Activated naive CD4-positive, alpha-beta T cell (primary cell): ENCODE results near the gene SLTM.
"Not testable (repeated sequence)": the region's sequence is repeated elsewhere in the genome, so short reads cannot be mapped to it uniquely, and the experiment has no call there.

Experiments
- DNase-seq, 4 experiments: peaks; one replicate each; lab custom pipeline; 2025; lab: John Stamatoyannopoulos, UW

Gene SLTM

DNA sequence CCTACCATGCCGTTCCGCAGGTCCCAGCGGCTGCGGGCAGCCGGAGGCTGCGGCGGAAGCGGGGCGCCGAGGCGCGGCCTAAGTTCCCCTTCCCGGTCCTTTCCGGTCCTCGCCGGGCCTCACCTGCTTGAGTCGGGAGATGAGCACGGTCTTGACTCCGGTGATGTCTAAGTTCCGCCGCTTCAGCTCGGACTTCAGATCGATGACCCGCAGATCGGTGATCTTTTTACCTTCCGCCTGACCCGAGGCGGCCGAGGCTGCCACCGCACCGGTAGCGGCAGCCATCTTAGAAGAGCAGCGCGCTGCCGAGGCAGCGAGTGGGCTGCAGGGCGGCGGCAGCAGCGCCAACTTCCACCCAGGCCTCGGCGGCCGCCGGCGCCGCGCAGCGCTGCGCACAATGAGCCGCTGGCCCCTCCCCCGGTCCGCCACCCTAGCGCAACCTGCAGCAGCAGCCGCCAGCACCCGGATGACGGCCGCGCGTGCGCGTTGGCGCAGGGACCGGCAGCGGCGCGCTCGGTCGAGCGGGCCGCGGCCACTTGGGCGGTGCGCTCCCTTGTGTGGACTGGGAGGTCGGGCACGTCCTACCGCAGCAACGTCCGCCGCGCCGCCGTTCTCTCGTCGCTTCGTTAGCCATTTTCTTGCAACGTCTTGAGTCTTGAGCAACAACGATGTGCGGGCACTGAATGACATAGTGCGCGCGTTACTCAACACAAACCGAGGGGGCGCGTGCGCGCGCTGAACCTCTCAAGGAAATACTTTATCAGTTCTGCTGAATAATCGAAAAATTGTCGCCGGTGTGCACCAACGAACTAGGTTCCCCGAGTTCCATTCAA lies at the start of gene SLTM:
TSS of gene SLTM (minus strand) at position 399 of the 833 bp plus-strand sequence. CDS start at position 285, 114 bp downstream.
- DNase-seq: peak; percentile 87 to 94 (median 90)

GRCh38 chr15:58983261-58983660 lies 49.8 kb upstream of the SLTM start:
- no peak for DNase-seq

DNA sequence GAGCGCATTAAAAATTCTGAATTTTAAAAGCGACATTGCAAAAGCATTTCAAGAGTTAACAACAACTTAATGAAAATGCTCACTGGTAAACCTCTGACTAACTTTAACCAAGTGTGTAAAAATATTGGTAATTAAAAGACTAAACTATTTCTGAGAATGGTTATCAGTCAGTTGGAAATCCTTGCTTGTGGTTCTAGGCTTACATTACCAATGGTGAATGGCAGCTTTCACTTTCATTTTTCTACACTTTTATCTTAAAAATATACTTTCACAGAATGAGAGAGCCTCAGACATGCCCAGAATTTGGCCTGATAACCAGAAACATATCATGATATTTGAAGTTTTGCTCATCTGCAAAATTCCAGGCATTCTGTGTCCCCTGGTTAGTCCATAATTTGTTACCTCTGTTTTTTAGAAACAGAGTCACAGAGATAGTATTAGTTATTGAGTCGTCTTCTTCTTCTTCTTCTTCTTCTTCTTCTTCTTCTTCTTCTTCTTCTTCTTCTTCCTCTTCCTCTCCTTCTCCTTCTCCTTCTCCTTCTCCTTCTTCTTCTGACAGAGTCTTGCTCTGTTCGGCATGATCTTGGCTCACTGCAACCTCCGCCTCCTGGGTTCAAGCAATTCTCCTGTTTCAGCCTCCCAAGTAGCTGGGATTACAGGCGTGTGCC lies 48.5 kb upstream of the SLTM start:
- no peak for DNase-seq

DNA sequence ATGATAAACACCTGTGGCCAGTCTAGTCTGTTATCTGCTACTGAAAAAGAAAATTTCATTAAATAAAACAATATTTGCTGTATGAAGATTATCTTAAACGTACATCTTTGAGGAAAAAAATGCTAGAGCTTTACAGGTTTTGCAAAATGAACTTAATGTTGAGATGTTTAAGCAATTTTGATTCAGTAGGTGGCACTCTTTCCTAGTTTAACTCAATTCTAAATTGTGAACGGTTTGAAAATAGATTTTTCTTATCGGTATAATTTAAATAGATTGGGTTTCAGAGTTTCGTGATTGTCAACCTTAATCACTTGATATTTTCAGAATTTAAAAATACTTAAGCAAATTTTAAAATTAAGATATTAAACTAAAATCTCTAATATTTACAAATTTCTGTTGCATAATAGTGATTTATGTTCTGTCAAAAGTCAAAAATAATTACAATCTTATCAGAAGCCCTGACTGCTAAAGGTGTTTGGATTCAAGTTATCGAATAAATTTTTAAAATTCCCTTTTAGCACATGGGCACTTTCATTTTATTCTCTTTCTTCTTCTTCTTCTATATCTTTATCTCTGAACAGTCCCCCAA lies 47.0 kb upstream of the SLTM start:
- no peak for DNase-seq

DNA sequence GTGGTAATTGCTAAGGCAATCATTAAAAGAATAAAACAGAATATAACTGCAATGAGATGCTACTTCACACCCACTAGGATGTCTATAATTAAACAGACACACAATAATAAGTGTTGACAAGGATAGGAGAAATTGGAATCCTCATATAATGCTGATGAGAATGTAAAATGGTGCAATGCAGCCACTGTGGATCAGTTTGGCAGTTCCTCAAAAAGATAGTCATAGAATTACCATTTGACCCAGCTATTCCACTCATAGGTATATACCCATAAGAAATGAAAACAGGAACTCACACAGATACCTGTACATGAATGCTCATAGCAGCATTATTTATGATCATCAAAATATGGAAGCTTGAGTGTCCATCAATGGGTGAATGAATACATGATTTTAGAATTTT lies 44.4 kb upstream of the SLTM start:
- no peak for DNase-seq

GRCh38 chr15:58967479-58967878 lies 34.0 kb upstream of the SLTM start:
- DNase-seq: no peak

DNA sequence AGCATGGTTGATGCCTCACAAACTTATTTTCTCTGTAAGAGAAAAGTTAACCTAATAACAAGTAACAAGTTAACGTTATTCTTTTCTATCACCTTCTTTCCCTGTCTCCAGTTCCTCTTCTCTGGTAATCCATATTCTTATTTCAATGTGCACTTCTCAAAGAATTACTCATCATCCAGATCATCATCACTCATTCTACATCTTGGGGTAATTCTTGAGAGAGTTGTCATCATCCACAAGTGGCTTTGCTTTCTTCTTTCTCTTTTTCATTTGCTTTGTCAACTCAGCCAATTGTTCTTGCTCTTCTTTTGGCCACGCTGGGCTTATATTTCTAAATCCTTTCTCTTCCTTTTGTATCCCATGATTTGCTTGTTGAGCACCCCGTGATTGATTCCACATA lies 33.2 kb upstream of the SLTM start:
- no peak for DNase-seq

GRCh38 chr15:58962662-58963565 lies 29.4 kb upstream of the SLTM start:
- no peak for DNase-seq

- DNase-seq: no peak
Measured at GRCh38 chr15:58962136-58962535, 28.7 kb upstream of the SLTM start.

DNA sequence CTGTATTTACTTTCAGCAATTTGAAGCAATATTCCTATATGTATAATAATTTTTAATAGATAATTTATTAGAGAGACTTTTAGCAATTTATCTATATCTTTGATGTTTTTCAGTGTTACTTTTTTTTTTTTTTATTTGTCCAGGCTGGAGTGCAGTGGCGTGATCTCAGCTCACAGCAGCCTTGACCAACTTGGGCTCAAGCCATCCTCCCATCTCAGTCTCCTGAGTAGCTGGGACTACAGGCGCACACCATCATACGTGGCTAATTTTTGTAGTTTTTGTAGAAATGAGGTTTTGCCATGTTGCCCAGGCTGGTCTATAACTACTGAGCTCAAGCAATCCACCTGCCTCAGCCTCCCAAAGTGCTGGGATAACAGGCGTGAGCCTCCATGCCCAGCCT lies 25.3 kb upstream of the SLTM start:
- no peak for DNase-seq

GRCh38 chr15:58957101-58957973 lies 23.9 kb upstream of the SLTM start:
- peak in 2 of 4 experiments; percentile 11 to 14 for DNase-seq

GRCh38 chr15:58952751-58953150 lies 19.3 kb upstream of the SLTM start:
- DNase-seq: no peak

DNA sequence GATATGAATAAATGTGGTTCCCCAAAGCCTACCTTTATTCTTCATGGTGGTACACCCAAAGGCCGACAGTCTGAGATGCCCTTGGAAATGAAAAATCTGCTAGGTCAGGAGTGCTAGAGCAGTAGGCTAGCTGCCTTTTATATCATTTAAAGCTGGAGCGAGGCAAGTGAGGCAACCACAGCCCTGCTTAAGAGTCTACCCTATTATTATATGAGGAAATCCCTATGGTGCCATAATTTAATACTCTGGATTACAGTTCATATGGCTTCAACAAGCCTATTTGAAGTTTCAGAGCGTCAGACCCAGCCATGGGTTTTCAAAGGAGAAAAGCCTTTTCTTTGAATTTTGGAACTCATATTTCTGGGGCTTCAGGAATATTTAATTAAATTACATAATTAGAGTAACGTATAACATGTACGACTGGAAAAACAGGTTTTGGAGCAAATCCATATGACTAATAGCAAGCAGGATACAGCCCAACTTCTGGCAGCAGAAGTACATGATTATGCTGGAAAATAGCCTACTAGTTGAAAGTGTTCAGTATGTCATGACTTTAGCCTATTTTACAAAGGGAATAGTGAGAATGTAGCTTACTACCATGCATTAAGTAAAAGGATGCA lies 18.0 kb upstream of the SLTM start:
- DNase-seq: no peak

- no peak for DNase-seq
Measured at GRCh38 chr15:58947179-58947578, 13.7 kb upstream of the SLTM start.

GRCh38 chr15:58934974-58935373 lies 1.5 kb upstream of the SLTM start:
- not testable (repeated sequence) for DNase-seq

DNA sequence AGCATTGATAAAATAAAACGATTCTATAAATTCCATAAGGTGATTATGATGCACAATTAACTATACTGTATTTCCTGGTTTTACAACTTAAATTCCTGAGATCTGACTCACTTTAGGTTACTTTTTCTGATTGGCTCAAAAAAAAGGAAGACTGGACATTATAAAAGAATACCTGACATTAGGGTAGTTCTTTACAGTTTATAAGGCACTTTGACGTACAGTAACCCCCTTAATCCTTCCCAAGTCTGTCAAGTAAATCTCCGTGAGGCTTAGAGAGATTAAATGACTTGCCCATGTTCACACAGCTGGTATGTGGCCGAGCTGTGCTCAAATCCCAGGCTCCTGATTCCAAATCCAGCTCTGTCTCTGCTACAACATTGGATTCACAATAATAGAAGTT lies 1.0 kb upstream of the SLTM start:
- DNase-seq: no peak

- no peak for DNase-seq
Measured at GRCh38 chr15:58934114-58934447, 602 bp upstream of the SLTM start.

GRCh38 chr15:58932710-58933280 lies 684 bp downstream of the SLTM start:
- no peak for DNase-seq

- DNase-seq: no peak
Measured at GRCh38 chr15:58931987-58932588, 1.4 kb downstream of the SLTM start.

DNA sequence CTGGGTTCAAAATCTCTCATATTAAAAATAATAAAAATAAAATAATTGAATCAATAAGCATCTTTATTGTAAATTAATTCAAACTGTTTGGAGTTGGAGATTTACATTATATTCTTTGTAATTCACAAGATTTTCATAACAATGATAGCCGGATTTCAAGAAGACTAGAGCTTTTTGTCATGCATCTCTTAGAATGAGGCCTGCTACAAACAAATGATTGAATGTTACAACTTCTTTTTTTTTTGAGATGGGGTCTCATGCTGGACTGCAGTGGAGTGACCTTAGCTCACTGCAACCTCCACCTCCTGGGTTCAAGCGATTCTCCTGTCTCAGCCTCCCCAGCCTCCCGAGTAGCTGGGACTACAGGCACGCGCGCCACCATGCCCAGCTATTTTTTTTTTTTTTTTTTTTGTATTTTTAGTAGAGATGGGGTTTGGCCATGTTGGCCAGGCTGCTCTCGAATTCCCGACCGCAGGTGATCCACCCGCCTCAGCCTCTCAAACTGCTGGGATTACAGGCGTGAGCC lies 3.5 kb downstream of the SLTM start:
- DNase-seq: no peak
